Stimulated activated CD8-positive, alpha-beta memory T cell treated with anti-CD3 and anti-CD28 coated beads, Interleukin-7, amount 100 ng/mL, for 48 hours (primary cell): ENCODE results near the gene ITGA11.

Experiments used
- DNase-seq, 2 donors: peaks; one replicate each; pipeline ENCODE4 v3.0.0-alpha.2; 2020; ENCODE audit warnings: low read depth in 1 of 2; ENCODE audit errors: extremely low read depth in 1 of 2

Gene ITGA11

DNA sequence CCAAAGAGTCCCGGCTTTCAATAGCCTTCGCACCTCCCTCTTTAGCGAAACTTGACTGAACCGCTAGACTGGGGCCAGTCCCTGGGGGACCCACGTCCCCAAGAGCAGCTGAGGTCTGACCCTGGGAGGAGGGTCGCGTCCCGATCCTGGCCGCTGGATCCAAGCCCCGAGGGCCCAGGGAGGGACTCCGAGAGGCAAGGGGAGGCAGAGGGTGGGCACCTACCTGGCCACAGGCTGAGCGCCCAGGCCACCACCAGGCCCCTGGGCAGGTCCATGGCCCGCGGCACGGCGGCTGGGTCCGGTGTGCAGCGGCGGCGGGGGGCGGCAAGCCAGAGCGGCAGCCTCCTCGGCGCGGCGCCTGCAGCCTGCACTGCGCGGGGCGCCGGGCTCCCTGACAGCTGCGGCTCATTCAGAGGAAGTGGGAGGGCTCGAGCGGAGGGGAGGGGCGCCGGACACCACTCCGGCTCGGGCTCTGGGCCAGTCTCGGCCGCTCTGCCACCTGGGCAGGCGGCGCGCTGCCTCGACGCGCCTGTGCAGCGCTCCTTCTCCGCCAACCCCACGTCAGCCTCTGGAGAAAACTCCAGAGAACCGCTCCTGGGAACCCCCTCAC, at the start of gene ITGA11:
Gene ITGA11, minus strand, starts transcription at position 372 of the 610 bp plus-strand sequence. Its CDS starts 97 bp downstream, at position 275.
- no peak for DNase-seq

DNA sequence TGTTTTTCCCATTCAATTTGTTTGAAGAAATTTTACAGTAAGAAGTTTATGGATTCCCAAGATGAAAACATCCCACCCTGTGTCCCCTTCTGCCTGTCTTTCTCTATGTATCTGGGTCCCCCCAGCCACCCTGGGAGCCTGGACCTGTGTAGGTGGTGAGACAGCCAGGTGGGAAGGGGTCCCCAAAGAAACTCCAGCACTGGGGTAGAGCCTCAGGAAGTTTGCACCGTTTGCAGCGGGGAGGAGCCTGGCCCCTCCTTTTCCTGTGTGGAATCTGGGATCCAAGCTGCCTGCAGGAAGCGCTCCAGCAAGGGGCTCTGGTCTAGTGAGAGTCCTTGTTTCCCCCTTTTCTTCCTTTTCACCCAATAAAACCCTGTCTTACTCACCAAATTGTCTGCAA, 49.4 kb upstream of the ITGA11 start:
- no peak for DNase-seq

DNA sequence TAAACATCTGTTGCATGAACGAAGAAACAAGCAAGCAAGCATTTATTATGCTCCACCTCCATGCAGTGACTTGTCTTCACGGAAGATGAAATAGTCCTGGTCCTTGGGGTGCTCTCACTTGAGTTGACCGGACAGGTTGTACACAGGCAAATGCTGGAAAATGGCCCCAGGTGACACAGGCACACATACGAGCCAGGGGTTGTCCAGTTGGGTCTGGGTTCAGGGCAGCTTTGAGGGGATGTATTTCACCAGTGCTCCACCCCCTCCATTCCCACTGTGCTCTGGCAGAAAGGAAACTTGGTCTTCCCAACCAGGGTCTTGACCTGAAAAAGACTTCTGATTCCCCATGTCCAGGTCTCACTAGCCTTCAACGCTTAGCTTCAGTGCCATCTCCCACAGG, 48.3 kb upstream of the ITGA11 start:
- DNase-seq: no peak

- no peak for DNase-seq
Measured at GRCh38 chr15:68479870-68480269, 47.9 kb upstream of the ITGA11 start.

DNA sequence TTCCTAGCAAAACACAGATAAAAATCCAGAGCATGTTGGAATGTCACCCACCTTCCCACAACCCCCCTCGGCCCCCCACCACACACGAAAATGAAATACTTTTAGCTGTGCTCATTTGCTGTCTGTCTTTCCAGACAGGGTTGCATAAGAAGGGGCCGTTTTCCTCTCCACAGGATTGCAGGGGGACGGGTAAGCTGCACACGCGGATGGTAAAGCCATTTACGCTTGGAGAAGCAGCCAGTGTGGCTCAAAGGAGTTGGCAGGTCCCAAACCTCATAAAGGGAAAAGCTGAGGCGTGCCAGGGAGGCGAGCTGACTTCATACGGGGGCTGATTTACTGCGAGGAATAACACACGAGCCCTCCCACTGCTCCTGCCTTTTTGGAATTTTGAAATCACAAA, 47.4 kb upstream of the ITGA11 start:
- DNase-seq: no peak

- DNase-seq: no peak
Measured at GRCh38 chr15:68478853-68479252, 46.9 kb upstream of the ITGA11 start.

DNA sequence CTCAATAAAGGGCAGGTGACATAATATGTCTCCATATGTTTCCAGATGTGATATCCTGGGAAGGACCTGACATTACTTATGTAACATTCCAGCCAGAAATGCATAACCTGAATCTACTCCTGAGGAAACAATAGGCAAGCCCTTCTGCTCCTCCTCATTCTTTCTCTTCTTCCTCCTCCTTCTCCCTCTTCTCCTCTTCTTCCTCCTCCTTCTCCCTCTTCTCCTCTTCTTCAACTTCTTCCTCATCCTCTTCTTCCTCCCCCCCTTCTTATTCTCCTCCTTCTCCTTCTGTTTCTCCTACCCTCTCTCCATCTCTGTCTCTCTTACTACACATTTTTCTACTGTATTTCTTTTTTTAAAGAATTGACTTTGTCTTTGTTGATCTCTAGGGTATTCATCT, 43.5 kb upstream of the ITGA11 start:
- no peak for DNase-seq

DNA sequence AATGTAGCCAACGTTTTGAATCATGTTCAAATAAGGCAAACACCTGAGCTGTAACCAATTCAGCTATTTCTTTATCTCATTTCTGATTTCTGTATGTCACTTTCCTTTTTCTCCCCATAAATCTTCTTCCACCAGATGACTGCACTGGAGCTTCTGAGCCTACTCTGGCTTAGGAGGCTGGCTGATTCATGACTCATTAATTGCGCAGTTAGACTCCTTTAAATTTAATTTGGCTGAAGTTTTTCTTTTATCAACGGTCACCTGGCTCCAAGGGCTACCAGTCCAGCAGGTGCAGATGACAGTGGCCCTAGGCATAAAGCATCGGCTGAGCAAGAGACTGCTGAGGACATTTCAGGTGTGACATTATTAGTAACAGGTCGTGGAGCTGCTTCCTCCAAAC, 39.6 kb upstream of the ITGA11 start:
- no peak for DNase-seq

DNA sequence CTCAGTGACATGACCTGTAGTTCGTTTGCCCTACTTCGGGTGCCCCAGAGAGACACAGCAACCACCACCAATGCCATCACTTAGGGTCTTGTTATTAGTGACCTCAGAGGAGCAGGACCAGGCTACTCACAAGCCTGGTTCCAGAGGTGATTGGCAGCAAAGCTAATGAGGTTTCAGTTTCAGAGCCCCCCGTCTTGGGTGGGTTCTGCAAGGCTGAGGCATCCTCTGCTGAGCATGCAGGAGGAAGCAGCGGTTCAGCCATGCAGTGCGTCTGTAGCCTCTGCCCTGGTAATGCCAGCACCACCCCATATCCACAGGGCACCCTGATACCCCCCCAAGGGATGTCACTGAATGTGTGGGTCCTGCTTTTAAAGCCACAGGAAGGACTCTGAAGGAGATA, 39.0 kb upstream of the ITGA11 start:
- DNase-seq: no peak

- DNase-seq: no peak
Measured at GRCh38 chr15:68470049-68470742, 38.2 kb upstream of the ITGA11 start.

GRCh38 chr15:68469162-68470048, 37.4 kb upstream of the ITGA11 start:
- no peak for DNase-seq

DNA sequence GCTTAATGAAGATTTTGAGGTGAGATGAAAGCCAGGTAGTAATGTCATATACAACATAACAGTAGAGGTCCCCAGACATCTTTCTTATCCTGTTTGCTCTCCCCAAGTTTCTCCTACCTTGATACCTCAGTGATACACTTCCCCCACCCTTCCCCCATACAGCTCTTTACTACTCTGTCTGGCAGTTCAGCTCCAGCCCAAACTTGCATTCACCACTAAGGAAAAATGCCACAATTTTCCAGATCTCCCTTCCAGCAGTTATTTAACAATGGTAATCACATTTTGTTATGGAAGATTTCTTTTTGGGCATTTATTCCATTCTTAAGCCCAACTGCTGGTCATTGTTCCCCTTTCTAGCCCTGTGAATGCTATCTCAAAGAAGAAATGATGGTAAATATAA, 34.9 kb upstream of the ITGA11 start:
- no peak for DNase-seq

GRCh38 chr15:68465861-68466560, 34.0 kb upstream of the ITGA11 start:
- DNase-seq: no peak

- no peak for DNase-seq
Measured at GRCh38 chr15:68464448-68465090, 32.6 kb upstream of the ITGA11 start.

DNA sequence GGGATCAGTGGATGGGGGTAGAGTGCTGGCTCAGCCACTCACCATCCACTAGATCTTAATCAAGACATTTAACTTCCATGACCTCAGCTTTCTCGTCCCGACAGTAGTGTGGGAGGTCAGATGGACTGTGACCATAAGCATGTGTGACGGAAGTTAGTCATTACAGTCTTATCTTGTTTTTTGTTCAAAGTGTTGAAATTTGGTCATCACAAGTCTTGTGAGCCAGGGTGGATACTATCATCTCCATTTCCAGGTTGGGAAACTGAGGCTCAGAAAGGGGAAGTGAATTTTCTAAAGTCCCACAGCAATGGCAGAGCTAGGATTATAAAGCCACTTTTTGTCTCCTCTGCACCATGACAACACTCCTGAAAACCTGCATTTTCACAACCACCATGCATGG, 32.0 kb upstream of the ITGA11 start:
- DNase-seq: no peak

GRCh38 chr15:68463444-68463843, 31.5 kb upstream of the ITGA11 start:
- no peak for DNase-seq

GRCh38 chr15:68460166-68460565, 28.2 kb upstream of the ITGA11 start:
- no peak for DNase-seq

- DNase-seq: no peak
Measured at GRCh38 chr15:68450192-68450591, 18.2 kb upstream of the ITGA11 start.

- no peak for DNase-seq
Measured at GRCh38 chr15:68449389-68449788, 17.4 kb upstream of the ITGA11 start.

DNA sequence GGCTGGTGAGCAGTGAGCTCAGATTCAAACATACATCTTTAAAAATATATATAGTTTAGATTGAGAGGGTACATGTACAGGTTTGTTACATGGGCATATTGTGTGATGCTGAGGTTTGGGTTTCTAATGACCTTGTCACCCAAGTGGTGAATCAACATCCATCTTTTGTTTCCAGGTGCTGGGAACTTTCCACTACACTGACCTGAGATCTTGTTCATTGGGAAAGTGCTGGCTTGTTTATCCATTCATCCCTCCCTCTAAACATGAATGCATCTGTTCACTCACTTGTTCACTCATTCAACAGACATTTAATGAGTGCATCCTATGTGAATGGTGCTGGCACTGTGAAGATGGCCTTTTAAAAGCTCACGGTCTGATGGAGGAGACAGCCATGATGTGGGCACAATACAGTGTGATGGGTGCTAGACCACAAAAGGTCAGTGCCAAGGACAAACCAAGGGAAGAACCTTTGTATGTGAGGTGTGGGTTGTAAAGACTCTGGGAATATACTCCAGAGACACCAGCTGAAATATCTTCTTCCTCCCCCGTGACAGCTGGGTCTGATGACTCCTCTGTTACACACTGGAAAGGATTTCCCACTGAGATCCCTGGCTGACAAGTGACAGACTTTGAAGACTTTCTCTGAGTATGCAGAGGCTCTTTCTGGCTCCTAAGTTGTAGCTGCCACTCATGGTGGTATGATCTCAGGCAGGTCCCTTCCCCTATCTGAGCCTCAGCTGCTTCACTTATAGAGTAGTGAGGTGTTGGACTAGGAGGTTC, 16.2 kb upstream of the ITGA11 start:
- no peak for DNase-seq
